COLO668 (cell line): ENCODE measurements around the gene KCNQ1.

ENCODE experiments used
- DNase-seq: peaks from one replicate; lab custom pipeline; 2025; ENCODE audit not compliant: unreplicated experiment; lab: John Stamatoyannopoulos, UW

Gene KCNQ1

DNA sequence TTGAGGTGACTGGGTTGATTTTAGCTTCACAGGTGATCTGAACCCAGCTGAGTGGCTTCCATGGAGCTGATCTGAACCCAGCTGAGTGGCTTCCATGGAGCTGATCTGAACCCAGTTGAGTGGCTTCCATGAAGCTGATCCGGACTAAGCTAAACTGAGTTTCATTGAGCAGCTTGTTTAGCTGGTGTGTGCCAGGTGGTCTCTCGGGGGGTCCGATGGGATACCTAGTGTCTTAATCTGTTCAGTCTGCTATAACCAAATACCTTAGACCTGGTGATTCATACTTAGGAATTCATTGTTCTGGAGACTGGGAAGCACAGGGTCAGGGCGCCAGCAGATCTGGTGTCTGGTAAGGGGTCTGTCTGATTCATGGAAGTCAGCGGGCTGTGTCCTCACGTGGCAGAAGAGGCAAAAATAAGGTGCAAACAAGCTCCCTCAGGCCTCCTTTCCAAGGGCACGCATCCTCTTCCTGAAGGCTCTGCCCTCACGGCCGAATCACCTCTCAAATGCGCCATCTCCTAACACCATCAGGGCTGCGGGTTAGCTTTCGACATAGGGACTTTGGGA is 307.5 kb downstream of the KCNQ1 start:
- DNase-seq: no peak

DNA sequence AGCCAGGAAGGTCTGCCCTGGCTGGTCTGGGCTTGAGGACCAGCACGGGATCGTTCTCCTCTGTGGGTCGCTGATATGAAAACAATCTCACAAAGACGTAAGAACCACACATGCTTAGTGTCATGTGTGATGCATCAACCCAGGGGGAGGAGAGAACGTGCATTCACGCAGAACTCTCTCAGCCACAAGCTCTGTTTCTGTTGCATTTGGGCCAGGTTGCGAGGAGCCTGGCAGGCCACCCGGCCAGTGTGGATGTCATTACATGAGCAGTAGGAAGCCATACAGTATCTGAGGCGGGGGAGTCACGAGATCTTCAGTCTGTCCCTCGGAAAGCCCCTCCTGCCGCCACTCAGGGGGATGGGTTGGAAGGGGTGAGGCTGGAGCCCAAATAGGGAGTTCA is 308.1 kb downstream of the KCNQ1 start:
- no peak for DNase-seq

DNA sequence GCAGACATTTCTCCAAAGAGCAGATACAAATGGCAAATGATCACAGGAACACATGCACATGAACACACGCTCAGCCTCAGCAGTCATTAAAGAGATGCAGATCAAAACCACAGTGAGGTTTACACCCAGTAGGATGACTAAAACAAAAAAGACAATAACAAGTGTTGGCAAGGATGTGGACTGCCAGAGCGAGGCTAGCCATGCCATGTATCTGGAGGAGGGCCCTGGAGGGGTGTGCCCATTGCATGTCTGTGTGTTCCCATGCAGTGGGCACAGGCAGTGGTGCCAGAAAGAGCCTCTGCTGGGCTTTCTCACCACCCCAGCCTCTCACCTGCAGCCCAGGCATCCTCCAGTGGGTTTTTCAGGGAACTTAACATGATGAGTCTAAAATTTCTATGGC is 309.2 kb downstream of the KCNQ1 start:
- no peak for DNase-seq

DNA sequence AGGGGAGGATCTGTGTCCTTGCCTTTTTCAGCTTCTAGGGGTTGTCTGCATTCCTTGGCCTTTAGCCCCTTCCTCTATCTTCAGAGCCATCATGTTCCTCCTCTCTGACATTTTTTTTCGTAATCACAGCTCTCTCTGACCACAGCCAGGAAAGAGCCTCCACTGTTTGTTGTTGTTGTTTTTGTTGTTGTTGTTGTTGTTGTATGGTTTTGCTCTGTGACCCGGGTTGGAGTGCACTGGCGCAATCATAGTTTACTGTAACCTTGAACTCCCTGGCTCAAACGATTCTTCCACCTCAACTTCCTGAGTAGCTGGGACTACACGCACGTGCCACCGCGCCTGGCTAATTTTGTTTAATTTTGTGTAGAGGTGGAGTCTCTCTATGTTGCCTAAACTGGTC is 310.3 kb downstream of the KCNQ1 start:
- DNase-seq: no peak

- DNase-seq: no peak
These were observed 313.9 kb downstream of the KCNQ1 start for GRCh38 chr11:2758751-2759150.

DNA sequence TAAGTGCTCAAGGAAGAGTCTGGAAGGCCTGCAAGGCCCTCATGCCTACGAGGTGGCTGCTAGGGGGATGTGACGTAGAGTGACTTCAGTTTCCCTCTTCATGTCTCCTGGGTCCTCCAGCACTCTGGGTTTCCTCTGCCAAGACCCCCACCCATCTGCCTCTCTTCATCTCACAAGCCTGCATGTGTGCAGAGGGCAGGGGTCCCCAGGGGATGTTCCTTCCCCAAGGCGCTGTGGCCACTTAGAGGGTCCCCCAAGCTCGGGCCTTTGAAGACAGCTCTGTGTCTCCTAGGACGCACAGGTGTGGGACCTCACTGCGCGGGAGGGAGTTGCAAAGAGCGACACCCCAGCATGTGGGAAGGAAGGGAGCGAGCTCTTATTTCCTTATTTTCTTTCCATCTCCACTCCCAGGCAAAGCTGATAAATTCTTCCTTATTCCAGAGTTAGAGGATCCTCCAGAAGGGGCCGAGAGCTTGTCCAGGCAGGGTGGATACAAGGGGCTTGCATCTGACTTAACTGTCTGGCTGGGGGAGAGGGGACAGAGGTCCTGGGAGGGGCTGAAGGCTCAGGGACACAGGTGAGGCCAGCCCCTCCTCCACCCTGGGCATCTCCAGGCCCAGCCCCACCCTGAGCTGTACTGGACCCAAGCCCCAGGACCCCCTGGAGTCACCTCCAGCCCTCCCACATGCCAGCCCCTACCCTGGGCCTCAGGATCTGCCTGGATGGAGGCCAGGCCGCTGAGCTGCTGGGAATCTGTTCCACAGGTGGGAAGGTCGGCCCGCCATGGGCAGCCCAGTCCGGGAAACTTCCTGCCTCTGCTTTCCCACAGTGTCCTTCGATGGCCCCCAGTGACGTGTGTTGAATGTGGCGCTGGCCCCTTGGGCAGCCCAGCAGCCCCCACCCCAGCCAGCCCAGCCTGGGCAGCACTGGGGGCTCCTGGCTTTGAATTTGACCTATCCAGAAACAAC is 314.7 kb downstream of the KCNQ1 start:
- no peak for DNase-seq

GRCh38 chr11:2760196-2760871 is 315.5 kb downstream of the KCNQ1 start:
- no peak for DNase-seq

GRCh38 chr11:2761131-2762030 is 316.6 kb downstream of the KCNQ1 start:
- no peak for DNase-seq

- no peak for DNase-seq
These were observed 317.2 kb downstream of the KCNQ1 start for GRCh38 chr11:2762031-2762380.

DNA sequence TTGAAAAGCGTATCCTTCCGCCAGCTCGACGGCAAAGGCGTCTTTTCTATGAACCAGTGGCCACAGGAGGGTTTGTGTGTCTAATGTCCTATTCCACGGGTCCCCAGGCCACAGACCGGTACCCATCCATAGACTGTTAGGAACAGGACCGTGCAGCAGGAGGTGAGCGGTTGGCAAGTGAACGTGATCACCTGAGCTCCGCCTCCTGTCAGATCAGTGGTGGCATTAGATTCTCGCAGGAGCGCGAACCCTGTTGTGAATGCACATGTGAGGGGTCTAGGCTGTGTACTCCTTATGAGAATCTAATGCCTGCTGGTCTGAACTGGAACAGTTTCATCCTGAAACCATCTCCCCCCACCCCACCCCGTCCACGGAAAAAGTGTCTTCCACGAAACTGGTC is 317.6 kb downstream of the KCNQ1 start:
- no peak for DNase-seq

- no peak for DNase-seq
These were observed 319.2 kb downstream of the KCNQ1 start for GRCh38 chr11:2763984-2764383.

DNA sequence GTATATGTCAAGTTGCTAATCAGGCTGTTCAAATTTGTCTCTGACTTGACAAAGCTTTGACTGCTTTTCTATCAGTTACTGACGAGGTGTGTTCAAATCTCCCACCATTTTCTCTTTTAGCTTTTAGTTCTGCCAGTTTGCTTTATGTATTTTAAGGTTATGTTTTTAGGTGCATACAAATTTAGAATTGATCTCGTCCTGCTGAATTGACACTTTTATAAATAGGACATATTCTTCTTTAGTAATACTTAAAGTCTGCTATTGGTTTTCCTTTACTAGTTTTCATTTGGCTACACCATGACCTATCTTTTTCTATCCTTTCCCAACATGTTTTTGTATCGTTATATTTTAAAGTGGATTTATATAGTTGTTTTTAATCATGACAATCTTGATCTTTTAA is 320.7 kb downstream of the KCNQ1 start:
- no peak for DNase-seq

DNA sequence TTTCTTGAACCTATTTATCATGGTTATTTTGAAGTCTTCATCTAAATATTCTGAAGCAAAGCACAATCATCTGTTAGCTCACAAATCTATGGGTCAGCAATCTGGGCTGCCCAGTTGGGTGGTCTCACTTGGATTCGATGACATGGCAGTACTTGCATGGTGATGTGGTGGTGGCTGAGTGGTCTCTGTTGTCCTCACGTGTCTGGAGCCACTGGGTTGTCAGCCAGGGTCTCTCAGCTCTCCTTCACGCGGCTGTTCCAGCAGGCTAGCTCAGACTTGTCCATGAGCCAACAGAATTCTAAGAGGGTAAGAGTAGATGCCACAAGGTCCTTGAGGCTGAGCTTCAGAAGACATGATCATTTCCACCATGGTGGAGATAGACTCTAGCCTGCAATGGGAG is 321.4 kb downstream of the KCNQ1 start:
- no peak for DNase-seq

DNA sequence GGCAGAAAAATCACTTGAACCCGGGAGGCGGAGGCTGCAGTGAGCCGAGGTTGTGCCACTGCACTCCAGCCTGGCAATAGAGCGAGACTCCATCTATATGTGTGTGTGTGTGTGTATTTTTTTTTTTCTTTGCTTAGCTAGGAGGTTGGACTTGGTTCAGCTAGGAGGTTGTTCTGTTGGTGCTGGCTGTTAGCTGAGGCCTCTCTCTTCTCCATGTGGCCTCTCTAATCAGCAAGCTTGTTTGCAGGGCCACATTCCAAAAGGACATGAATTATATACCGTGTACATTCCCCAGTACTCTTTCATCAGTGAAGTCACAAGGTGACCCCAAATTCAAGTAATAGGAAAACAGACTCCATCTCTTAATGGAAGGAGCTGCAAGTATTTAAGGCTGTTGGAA is 322.3 kb downstream of the KCNQ1 start:
- DNase-seq: no peak

- DNase-seq: no peak
These were observed 323.0 kb downstream of the KCNQ1 start for GRCh38 chr11:2767801-2768200.

DNA sequence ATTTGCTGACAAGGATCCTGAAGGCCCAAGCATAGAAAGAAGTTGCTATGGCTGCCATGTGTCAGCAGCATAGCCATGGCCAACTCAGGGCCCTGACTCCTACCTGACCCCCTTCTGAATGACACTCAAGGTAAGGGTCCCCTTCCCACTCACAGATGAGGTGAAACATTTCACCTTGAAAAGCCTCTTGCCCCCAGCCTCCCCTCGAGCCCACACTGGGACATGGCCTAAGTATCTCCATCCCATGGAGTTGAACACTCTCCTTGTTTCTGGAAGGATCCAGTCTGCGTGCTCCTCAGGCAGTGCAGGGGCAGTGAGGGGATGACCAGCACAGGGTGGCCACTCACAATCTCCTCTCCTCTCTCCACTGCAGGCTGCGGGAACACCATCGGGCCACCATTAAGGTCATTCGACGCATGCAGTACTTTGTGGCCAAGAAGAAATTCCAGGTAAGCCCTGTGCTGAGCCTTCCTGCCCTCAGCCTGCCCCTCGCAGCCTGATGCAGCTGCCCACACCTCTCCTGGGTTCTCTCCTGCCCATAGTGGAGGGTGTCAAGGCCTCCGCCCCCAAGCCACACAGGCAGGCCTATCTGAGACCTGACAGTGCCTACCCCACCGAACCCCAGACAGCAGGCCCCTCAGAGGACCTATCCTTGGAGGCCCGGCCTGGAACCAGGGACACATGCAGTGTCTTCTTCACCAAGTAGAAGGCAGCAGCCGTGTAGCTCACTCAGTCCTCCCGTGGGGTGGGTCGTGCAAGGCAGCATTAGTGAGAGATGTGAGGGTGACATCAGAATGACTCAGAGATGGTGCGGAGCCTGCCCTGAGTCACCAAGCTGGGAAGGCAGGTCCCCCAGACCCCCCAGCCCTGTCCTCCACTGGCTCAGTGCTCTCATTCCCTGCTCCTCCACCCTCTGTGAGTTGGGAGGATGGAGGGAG is 323.9 kb downstream of the KCNQ1 start:
- no peak for DNase-seq

DNA sequence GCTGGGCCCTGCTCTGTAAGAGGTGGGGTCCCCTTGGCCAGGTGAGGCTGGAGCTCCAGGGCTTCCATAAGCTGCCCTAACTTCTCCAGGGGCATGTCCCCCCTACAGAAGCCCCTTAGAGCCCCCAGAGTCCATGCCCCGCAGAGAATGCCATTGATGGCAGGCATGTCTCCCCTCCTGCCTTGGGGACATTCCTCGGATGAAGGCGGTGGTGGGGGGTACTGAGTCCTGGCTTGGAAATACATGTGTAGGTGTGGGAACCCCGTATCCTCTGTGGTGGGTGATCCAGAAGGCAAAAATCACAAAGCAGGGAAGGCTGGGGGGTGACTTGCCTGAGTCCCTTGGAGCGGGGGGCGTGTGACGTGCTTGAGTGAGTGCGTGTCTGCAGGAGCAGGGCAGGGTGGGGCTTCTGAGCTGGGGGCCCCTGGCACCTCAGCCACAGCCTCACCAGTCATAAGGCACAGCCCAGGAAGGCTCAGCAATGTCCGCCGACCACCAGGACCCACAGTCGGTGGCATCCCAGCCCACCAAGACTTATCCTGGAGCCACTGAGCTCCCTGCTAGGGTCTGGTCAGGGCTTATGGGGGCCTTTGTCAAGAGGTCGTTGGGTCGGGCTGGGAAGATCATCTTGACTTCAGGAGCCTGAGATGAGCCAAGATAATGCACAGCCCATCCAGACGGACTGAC is 324.7 kb downstream of the KCNQ1 start:
- no peak for DNase-seq

DNA sequence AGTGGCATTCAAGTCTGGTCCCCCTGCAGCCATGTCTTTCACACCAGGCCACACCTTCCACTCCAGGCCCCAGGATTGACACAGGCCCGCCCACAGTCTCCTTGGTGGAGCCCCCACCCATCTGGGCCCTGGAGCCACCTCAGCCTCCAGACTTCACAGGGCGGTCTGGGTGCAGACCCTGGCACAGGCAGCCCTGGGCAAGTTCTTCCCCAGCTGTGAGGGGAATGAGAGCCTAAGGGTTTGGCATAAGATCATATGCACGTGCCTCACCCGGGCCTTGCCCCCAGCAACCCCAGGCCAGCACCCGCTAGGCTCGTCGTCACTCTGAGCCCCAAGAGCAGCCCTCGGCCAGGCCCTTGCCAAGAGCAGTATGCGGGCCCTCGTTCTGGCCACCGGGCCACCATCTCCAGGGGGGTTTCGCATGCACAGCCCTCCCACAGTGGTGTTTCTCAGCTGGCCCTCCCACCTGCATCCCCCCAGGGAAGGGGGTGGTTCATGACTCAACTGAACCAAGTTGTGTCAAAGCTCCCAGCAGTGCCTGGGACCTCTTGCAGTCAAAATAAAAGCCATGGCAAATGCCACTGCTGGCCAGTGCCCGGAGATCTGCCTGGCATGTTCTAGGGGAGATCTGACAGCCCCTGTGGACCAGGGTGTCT is 325.4 kb downstream of the KCNQ1 start:
- no peak for DNase-seq

DNA sequence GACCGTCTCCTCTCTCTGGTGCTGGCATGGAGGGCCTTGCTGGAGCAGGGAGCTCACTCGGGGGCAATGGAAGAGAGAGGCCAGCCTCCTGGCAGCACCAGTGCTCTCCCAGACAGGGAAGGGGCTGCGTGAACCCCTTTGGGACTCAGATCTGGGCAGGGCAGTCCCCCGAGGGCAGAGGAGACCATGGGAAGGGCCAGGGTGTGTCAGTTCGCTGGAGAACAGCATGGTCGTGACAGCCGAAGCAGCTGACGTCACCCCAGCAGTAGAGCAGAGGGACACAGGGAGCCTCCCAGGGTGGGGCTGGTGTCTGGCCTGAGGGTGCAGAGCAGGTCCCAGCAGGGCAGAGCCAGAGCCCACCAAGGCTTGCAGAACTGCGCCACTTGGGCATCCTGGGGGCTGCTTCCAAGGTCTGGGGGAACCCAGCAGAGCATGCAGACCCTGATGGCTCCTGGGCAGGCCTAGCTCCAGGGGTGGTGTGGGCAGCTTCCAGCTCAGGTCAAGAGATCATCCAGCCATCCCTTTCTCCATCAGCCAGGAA is 326.0 kb downstream of the KCNQ1 start:
- DNase-seq: no peak
